ENCODE measurements around the gene OR13C9.
"Not testable (repeated sequence)": the region's sequence is repeated elsewhere in the genome, so short reads cannot be mapped to it uniquely, and the experiment has no call there.

The OR13C9 gene

GRCh38 chr9:104618104-104618503, at the start of gene OR13C9:
OR13C9 (minus strand) TSS chr9:104618204; CDS start chr9:104618204, 0 bp downstream.
- no peak for DNase-seq

- DNase-seq: no peak
These were observed 40.6 kb upstream of the OR13C9 start for GRCh38 chr9:104658496-104659195.

- DNase-seq: no peak
These were observed 17.5 kb upstream of the OR13C9 start for GRCh38 chr9:104635456-104635855.

- DNase-seq: no peak
These were observed 16.0 kb upstream of the OR13C9 start for GRCh38 chr9:104633976-104634520.

- DNase-seq: not testable (repeated sequence)
These were observed 8.0 kb upstream of the OR13C9 start for GRCh38 chr9:104625964-104626363.

- no peak for DNase-seq
These were observed 586 bp downstream of the OR13C9 start for GRCh38 chr9:104617418-104617817.

- DNase-seq: no peak
These were observed 6.8 kb downstream of the OR13C9 start for GRCh38 chr9:104611213-104611612.

- DNase-seq: no peak
These were observed 9.7 kb downstream of the OR13C9 start for GRCh38 chr9:104608336-104608735.

GRCh38 chr9:104606152-104606551, 11.9 kb downstream of the OR13C9 start:
- DNase-seq: no peak

- not testable (repeated sequence) for DNase-seq
These were observed 12.5 kb downstream of the OR13C9 start, which contains the start of gene OR13C2 for GRCh38 chr9:104605527-104605926. OR13C2 (minus strand) TSS chr9:104605627; CDS start chr9:104605627, 0 bp downstream.

GRCh38 chr9:104604801-104605200, 13.2 kb downstream of the OR13C9 start:
- DNase-seq: no peak

GRCh38 chr9:104599313-104599712, 18.7 kb downstream of the OR13C9 start, which contains the start of gene OR13C5:
OR13C5 (minus strand) TSS chr9:104599413; CDS start chr9:104599413, 0 bp downstream.
- not testable (repeated sequence) for DNase-seq

- DNase-seq: not testable (repeated sequence)
These were observed 19.3 kb downstream of the OR13C9 start for GRCh38 chr9:104598749-104599148.

GRCh38 chr9:104589626-104590025, 28.4 kb downstream of the OR13C9 start:
- no peak for DNase-seq

- DNase-seq: no peak
These were observed 31.4 kb downstream of the OR13C9 start for GRCh38 chr9:104586496-104587180.

GRCh38 chr9:104580562-104580961, 37.4 kb downstream of the OR13C9 start:
- DNase-seq: no peak

GRCh38 chr9:104577263-104577662, 40.7 kb downstream of the OR13C9 start:
- no peak for DNase-seq

GRCh38 chr9:104575456-104575855, 42.5 kb downstream of the OR13C9 start:
- DNase-seq: no peak

- no peak for DNase-seq
These were observed 45.4 kb downstream of the OR13C9 start for GRCh38 chr9:104572612-104573011.

GRCh38 chr9:104568868-104569267, 49.1 kb downstream of the OR13C9 start, which contains the start of gene OR13C8:
OR13C8 (plus strand) TSS chr9:104569168; CDS start chr9:104569168, 0 bp downstream.
- no peak for DNase-seq

Measured in activated T-cell treated with anti-CD3 and anti-CD28 coated beads, Interleukin-2, amount 50 U/mL, for 48 hours (primary cell).